Measurements from ENCODE around the gene CPNE9. TPM values are rescaled to one million over a fixed set of nuclear protein-coding genes. Genes with fewer than 3 reads are reported as not detected.
A peak's percentile ranks its signal among the peaks of the same experiment; 100 is the strongest.

The CPNE9 gene
- total and polyA plus RNA-seq, 2 of the 13 experiments (the other 11 are each of a cell fraction or from before 2014, with no cell fraction given) = 0.20 TPM; not detected in 1

DNA sequence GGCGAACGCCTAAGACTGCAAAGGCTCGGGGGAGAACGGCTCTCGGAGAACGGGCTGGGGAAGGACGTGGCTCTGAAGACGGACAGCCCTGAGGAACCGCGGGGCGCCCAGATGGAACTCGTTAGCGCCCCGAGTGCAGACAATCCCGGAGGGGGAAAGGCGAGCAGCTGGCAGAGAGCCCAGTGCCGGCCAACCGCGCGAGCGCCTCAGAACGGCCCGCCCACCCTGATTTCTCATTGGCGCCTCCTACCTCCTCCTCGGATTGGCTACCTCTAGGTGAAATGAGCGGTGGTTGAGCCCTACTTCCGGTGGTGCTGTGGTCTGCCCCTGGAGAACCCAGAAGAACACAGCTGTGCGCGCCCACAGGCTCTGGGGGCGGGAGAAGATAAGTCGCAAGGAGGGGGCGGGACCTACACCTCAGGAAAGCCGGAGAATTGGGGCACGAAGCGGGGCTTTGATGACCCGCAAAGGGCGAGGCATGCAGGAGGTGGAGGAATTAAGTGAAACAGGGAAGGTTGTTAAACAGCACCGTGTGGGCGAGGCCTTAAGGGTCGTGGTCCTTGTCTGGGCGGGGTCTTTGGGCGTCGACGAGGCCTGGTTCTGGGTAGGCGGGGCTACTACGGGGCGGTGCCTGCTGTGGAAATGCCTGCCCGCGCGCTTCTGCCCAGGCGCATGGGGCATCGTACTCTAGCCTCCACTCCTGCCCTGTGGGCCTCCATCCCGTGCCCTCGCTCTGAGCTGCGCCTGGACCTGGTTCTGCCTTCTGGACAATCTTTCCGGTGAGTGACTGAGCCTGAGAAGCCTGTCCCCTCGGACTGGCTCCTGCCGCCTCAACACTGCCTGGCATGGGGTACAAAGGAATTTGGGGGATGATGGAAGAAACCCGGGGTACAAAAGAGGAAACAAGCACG lies 46.3 kb downstream of the CPNE9 start, which contains the start of gene OGG1 (continued):
- TF ChIP-seq, protein P1, sequence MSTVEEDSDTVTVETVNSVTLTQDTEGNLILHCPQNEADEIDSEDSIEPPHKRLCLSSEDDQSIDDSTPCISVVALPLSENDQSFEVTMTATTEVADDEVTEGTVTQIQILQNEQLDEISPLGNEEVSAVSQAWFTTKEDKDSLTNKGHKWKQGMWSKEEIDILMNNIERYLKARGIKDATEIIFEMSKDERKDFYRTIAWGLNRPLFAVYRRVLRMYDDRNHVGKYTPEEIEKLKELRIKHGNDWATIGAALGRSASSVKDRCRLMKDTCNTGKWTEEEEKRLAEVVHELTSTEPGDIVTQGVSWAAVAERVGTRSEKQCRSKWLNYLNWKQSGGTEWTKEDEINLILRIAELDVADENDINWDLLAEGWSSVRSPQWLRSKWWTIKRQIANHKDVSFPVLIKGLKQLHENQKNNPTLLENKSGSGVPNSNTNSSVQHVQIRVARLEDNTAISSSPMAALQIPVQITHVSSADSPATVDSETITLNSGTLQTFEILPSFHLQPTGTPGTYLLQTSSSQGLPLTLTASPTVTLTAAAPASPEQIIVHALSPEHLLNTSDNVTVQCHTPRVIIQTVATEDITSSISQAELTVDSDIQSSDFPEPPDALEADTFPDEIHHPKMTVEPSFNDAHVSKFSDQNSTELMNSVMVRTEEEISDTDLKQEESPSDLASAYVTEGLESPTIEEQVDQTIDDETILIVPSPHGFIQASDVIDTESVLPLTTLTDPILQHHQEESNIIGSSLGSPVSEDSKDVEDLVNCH (CRISPR knock-in tag; IDR thresholded peaks at IDR 0.05) = peak; percentile 78; the same call in 1 of the 2 replicates
- TF ChIP-seq, protein P2, sequence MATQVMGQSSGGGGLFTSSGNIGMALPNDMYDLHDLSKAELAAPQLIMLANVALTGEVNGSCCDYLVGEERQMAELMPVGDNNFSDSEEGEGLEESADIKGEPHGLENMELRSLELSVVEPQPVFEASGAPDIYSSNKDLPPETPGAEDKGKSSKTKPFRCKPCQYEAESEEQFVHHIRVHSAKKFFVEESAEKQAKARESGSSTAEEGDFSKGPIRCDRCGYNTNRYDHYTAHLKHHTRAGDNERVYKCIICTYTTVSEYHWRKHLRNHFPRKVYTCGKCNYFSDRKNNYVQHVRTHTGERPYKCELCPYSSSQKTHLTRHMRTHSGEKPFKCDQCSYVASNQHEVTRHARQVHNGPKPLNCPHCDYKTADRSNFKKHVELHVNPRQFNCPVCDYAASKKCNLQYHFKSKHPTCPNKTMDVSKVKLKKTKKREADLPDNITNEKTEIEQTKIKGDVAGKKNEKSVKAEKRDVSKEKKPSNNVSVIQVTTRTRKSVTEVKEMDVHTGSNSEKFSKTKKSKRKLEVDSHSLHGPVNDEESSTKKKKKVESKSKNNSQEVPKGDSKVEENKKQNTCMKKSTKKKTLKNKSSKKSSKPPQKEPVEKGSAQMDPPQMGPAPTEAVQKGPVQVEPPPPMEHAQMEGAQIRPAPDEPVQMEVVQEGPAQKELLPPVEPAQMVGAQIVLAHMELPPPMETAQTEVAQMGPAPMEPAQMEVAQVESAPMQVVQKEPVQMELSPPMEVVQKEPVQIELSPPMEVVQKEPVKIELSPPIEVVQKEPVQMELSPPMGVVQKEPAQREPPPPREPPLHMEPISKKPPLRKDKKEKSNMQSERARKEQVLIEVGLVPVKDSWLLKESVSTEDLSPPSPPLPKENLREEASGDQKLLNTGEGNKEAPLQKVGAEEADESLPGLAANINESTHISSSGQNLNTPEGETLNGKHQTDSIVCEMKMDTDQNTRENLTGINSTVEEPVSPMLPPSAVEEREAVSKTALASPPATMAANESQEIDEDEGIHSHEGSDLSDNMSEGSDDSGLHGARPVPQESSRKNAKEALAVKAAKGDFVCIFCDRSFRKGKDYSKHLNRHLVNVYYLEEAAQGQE (IDR thresholded peaks at IDR 0.05; ENCODE audit: borderline replicate concordance in 1 of 2, low read depth in 1 of 2, low read length in 2 of 2) = no peak; a peak in 1 of 4 replicates
- no peak for TF ChIP-seq BHLHE40 (IDR thresholded peaks at IDR 0.05; ENCODE audit: low read length)
- no peak for TF ChIP-seq ZNF839 (CRISPR knock-in tag; IDR thresholded peaks at IDR 0.05; ENCODE audit: borderline replicate concordance)
- TF ChIP-seq ERF (CRISPR knock-in tag; IDR thresholded peaks at IDR 0.05) = no peak; the same call in 1 of the 2 replicates
- no peak for TF ChIP-seq ZNF562 (CRISPR knock-in tag; IDR thresholded peaks at IDR 0.05; ENCODE audit: borderline replicate concordance)
- TF ChIP-seq ZBTB8A (CRISPR knock-in tag; IDR thresholded peaks at IDR 0.05; ENCODE audit: borderline replicate concordance, low read depth) = no peak
- TF ChIP-seq, protein P3, sequence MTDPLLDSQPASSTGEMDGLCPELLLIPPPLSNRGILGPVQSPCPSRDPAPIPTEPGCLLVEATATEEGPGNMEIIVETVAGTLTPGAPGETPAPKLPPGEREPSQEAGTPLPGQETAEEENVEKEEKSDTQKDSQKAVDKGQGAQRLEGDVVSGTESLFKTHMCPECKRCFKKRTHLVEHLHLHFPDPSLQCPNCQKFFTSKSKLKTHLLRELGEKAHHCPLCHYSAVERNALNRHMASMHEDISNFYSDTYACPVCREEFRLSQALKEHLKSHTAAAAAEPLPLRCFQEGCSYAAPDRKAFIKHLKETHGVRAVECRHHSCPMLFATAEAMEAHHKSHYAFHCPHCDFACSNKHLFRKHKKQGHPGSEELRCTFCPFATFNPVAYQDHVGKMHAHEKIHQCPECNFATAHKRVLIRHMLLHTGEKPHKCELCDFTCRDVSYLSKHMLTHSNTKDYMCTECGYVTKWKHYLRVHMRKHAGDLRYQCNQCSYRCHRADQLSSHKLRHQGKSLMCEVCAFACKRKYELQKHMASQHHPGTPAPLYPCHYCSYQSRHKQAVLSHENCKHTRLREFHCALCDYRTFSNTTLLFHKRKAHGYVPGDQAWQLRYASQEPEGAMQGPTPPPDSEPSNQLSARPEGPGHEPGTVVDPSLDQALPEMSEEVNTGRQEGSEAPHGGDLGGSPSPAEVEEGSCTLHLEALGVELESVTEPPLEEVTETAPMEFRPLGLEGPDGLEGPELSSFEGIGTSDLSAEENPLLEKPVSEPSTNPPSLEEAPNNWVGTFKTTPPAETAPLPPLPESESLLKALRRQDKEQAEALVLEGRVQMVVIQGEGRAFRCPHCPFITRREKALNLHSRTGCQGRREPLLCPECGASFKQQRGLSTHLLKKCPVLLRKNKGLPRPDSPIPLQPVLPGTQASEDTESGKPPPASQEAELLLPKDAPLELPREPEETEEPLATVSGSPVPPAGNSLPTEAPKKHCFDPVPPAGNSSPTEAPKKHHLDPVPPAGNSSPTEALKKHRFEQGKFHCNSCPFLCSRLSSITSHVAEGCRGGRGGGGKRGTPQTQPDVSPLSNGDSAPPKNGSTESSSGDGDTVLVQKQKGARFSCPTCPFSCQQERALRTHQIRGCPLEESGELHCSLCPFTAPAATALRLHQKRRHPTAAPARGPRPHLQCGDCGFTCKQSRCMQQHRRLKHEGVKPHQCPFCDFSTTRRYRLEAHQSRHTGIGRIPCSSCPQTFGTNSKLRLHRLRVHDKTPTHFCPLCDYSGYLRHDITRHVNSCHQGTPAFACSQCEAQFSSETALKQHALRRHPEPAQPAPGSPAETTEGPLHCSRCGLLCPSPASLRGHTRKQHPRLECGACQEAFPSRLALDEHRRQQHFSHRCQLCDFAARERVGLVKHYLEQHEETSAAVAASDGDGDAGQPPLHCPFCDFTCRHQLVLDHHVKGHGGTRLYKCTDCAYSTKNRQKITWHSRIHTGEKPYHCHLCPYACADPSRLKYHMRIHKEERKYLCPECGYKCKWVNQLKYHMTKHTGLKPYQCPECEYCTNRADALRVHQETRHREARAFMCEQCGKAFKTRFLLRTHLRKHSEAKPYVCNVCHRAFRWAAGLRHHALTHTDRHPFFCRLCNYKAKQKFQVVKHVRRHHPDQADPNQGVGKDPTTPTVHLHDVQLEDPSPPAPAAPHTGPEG (CRISPR knock-in tag; IDR thresholded peaks at IDR 0.05) = no peak; the same call in none of the 2 replicates
- TF ChIP-seq NFKBIZ (CRISPR knock-in tag; IDR thresholded peaks at IDR 0.05) = no peak
- 0 out of 2 replicates have a peak, but pooled peaks have one; percentile 33 for TF ChIP-seq REPIN1 (CRISPR knock-in tag; IDR thresholded peaks at IDR 0.05; ENCODE audit: borderline replicate concordance, low read depth)
- no peak for TF ChIP-seq BCL6 (CRISPR knock-in tag; IDR thresholded peaks at IDR 0.05)
- 0 out of 2 replicates have a peak, but pooled peaks have one; percentile 8 for TF ChIP-seq ARNTL (CRISPR knock-in tag; IDR thresholded peaks at IDR 0.05)
- no peak for TF ChIP-seq THYN1 (CRISPR knock-in tag; IDR thresholded peaks at IDR 0.05; ENCODE audit: borderline replicate concordance, low read depth)
- TF ChIP-seq, protein P4, sequence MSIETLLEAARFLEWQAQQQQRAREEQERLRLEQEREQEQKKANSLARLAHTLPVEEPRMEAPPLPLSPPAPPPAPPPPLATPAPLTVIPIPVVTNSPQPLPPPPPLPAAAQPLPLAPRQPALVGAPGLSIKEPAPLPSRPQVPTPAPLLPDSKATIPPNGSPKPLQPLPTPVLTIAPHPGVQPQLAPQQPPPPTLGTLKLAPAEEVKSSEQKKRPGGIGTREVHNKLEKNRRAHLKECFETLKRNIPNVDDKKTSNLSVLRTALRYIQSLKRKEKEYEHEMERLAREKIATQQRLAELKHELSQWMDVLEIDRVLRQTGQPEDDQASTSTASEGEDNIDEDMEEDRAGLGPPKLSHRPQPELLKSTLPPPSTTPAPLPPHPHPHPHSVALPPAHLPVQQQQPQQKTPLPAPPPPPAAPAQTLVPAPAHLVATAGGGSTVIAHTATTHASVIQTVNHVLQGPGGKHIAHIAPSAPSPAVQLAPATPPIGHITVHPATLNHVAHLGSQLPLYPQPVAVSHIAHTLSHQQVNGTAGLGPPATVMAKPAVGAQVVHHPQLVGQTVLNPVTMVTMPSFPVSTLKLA (IDR thresholded peaks at IDR 0.05) = peak; percentile 7; the same call in 1 of the 2 replicates

Measured in HepG2 (cell line).